PC-9 (cell line): ENCODE data around the gene BAX. TPM values are rescaled to one million over a fixed set of nuclear protein-coding genes. Genes with fewer than 3 reads are reported as not detected.

Experiments used
- BruUV-seq: library from RNA; stranded (reverse); fragments of 400-500 nt; replicated peaks from 2 replicates; lab custom pipeline; 2021; lab: Mats Ljungman, UMichigan
- CTCF ChIA-PET: fragments of 300-600 bp; sonication (Branson Sonifier 250); formaldehyde crosslinking; loops from one replicate; lab custom pipeline; 2022; ENCODE audit warnings: antibody characterized with exemption; lab: Charles Lee
- POLR2A ChIA-PET: fragments of 300-600 bp; sonication (Branson Sonifier 250); formaldehyde crosslinking; loops from one replicate; lab custom pipeline; 2022; ENCODE audit warnings: antibody characterized with exemption; ENCODE audit not compliant: unreplicated experiment; lab: Charles Lee
- DNase-seq, 2 experiments: peaks; one replicate each; pipeline versions ENCODE4 v3.0.0 to v3.0.0-alpha.2; 2015 to 2022; ENCODE audit warnings: mixed read lengths in 1 of 2
- H2AFZ ChIP-seq: fragments of 200-600 bp; sonication (generic); 2 replicates; pipeline ENCODE4 v1.8.1; 2017; ENCODE audit warnings: antibody characterized with exemption
- H3F3A ChIP-seq: fragments of 200-600 bp; sonication (generic); 2 replicates; pipeline ENCODE4 v1.8.1; 2017; ENCODE audit warnings: antibody characterized with exemption, mild to moderate bottlenecking, low read depth; ENCODE audit not compliant: insufficient read depth
- H3K27ac ChIP-seq: fragments of 200-600 bp; sonication (generic); 2 replicates; pipeline ENCODE4 v1.6.1; 2016; ENCODE audit warnings: mixed run types
- H3K27me3 ChIP-seq: fragments of 200-600 bp; sonication (generic); 2 replicates; pipeline ENCODE4 v1.6.1; 2016; ENCODE audit warnings: low read depth, mixed run types; ENCODE audit not compliant: insufficient read depth
- H3K36me3 ChIP-seq: fragments of 200-600 bp; sonication (generic); 2 replicates; pipeline ENCODE4 v1.6.1; 2016; ENCODE audit warnings: low read depth, mixed run types
- H3K4me1 ChIP-seq: fragments of 200-600 bp; sonication (generic); replicated peaks from 2 replicates; pipeline ENCODE4 v1.6.1; 2016; ENCODE audit warnings: mixed run types; ENCODE audit not compliant: insufficient read depth
- H3K4me2 ChIP-seq: fragments of 200-600 bp; sonication (generic); 2 replicates; pipeline ENCODE4 v1.6.1; 2017; ENCODE audit warnings: mixed run types
- H3K4me3 ChIP-seq: fragments of 200-600 bp; sonication (generic); 2 replicates; pipeline ENCODE4 v1.6.1; 2016; ENCODE audit warnings: mixed run types
- H3K79me2 ChIP-seq: fragments of 200-600 bp; sonication (generic); 2 replicates; pipeline ENCODE4 v1.6.1; 2017; ENCODE audit warnings: low read depth, mixed run types
- H3K9me2 ChIP-seq: fragments of 200-600 bp; sonication (generic); 2 replicates; pipeline ENCODE4 v1.8.1; 2017; ENCODE audit warnings: mild to moderate bottlenecking; ENCODE audit not compliant: insufficient read depth
- H3K9me3 ChIP-seq: fragments of 200-600 bp; sonication (generic); 2 replicates; pipeline ENCODE4 v1.8.1; 2016; ENCODE audit warnings: low read depth; ENCODE audit not compliant: insufficient read depth
- H4K20me1 ChIP-seq: fragments of 200-600 bp; sonication (generic); 2 replicates; pipeline ENCODE4 v1.8.1; 2017; ENCODE audit not compliant: insufficient read depth
- EZH2 ChIP-seq: fragments of 200-600 bp; sonication (generic); IDR thresholded peaks from 2 replicates; pipeline ENCODE4 v1.8.0; 2017; ENCODE audit warnings: antibody characterized with exemption, low read depth
- intact Hi-C: fragments of 100-400 bp; cut with micrococcal nuclease; formaldehyde crosslinking; loops from one replicate; pipeline ENCODE4 v1.10.0; 2022; ENCODE audit not compliant: unreplicated experiment
- total RNA-seq: library from RNA; stranded (reverse); gene quantifications from 2 replicates; pipeline ENCODE4 v1.2.3, GENCODE V29; 2021
- TF ChIP-seq, protein P1 (sequence below): fragments of 200-600 bp; sonication (generic); conservative IDR thresholded peaks from 2 replicates; pipeline ENCODE4 v1.6.1; 2017; ENCODE audit warnings: mixed run types, antibody characterized with exemption, mild to moderate bottlenecking, moderate library complexity

Gene BAX
- total RNA-seq, 1 experiment from 2014 or later, result 140 TPM

DNA sequence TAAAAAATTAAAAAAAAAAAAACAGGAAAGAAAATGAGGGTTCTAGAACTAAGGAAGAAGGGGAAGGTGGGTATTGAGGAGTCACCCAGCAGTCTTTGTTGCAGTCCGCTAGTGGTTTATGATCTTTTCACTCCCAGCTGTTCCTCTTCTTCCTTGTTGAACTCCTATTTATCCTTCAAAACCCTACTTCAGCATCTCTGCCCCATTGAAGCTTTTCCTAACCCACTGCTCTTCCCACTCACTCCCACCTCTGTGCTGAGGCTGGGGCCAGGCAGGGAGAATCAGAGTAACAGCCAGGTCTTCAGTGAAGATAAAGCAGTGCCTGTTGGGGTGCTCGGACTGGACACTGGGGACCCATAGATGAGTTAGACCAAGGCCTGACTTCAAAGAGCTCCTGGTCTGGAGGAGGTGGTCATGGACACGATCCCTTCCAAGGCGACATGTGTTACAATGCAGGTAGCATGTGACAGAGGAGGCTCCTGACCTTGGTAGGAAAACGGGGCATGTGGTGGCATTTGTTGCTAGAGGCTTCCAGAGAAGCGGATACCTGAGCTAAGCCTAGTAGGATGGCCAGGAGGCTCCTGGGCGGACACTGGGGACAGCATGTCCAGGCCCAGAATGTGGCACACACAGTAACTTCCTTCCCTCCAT lies 50.4 kb downstream of the BAX start:
- CTCF ChIA-PET, result no interaction called here
- no peak overlapping the region for H3K27ac ChIP-seq
- TF ChIP-seq, protein P1, sequence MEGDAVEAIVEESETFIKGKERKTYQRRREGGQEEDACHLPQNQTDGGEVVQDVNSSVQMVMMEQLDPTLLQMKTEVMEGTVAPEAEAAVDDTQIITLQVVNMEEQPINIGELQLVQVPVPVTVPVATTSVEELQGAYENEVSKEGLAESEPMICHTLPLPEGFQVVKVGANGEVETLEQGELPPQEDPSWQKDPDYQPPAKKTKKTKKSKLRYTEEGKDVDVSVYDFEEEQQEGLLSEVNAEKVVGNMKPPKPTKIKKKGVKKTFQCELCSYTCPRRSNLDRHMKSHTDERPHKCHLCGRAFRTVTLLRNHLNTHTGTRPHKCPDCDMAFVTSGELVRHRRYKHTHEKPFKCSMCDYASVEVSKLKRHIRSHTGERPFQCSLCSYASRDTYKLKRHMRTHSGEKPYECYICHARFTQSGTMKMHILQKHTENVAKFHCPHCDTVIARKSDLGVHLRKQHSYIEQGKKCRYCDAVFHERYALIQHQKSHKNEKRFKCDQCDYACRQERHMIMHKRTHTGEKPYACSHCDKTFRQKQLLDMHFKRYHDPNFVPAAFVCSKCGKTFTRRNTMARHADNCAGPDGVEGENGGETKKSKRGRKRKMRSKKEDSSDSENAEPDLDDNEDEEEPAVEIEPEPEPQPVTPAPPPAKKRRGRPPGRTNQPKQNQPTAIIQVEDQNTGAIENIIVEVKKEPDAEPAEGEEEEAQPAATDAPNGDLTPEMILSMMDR, result no peak
- no peak for TF ChIP-seq EZH2
- H4K20me1 ChIP-seq, result peaks cover 20% of the 10 kb centered on the region
- no peak for DNase-seq
- no peak overlapping the region for H3K4me3 ChIP-seq
- intact Hi-C loops, result no loop called here
- no peak overlapping the region for H2AFZ ChIP-seq
- H3K36me3 ChIP-seq, result peaks cover 26% of the 10 kb centered on the region; the same call in 1 of the 2 replicates
- no peaks in the 10 kb centered on the region for H3K9me2 ChIP-seq
- POLR2A ChIA-PET, result interaction anchor here (0.6 kb wide), 1 partner anchor 8 kb away, joined by 5 read pairs; no protein-coding TSS in a partner anchor
- H3K27me3 ChIP-seq, result no peaks in the 10 kb centered on the region
- H3K79me2 ChIP-seq, result no peaks in the 10 kb centered on the region
- peaks cover 12% of the 10 kb centered on the region for H3F3A ChIP-seq
- H3K4me2 ChIP-seq, result no peak overlapping the region
- no peaks in the 10 kb centered on the region for H3K4me1 ChIP-seq
- H3K9me3 ChIP-seq, result no peaks in the 10 kb centered on the region
- no TSS peak for BruUV-seq

DNA sequence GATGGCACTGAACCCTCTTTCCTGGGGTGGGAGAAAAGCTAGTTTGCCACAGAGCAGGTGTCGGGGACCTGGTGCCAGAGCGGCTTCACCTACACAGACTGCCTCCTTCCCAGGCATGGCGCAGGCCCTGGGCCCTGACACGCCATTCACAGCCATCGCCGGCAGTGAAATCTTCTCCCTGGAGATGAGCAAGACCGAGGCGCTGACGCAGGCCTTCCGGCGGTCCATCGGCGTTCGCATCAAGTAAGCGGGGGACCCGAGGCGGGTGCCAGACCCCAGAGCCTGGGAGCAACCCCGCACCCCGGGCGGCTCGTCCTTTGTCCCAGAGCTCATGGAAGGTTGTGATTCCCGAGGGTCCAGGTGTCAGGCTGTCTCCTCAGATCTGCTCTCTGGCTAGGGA lies 52.2 kb downstream of the BAX start:
- no TSS peak for BruUV-seq
- TF ChIP-seq EZH2, result no peak
- TF ChIP-seq, protein P1, result no peak
- Histone ChIP-seq H3K36me3 (peaks cover 22% of the 10 kb centered on the region; the same call in 1 of the 2 replicates), H3K27ac (no peak overlapping the region), H3K4me1 (no peaks in the 10 kb centered on the region), H3K9me2 (no peaks in the 10 kb centered on the region), H3F3A (peaks cover 9% of the 10 kb centered on the region), H3K27me3 (no peaks in the 10 kb centered on the region), H4K20me1 (peaks cover 18% of the 10 kb centered on the region), H2AFZ (no peak overlapping the region), H3K79me2 (no peaks in the 10 kb centered on the region), H3K4me2 (no peak overlapping the region), H3K4me3 (no peak overlapping the region), H3K9me3 (no peaks in the 10 kb centered on the region)
- intact Hi-C loops, result no loop called here
- CTCF ChIA-PET, result no interaction called here
- POLR2A ChIA-PET, result interaction anchor here (0.7 kb wide), 1 partner anchor 23 kb away, joined by 3 read pairs; no protein-coding TSS in a partner anchor
- DNase-seq, result no peak

DNA sequence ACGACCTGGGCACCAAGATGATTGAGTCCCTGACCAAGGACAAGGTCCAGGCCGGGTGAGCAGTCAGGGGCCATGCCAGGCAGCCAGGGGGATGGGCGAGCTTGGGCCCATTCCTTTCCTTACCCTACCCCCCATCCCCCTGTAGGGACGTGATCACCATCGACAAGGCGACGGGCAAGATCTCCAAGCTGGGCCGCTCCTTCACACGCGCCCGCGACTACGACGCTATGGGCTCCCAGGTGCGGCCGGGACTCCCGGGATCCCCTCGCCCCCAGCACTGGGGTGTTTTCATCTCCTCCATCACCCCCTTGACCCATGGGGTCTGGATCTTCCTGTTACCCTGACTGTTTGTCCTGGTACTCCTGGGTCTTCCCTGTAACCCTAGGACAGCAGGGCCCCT lies 55.2 kb downstream of the BAX start:
- POLR2A ChIA-PET, result interaction anchor here (0.6 kb wide), 1 partner anchor 618 kb away, joined by 18 read pairs; no protein-coding TSS in a partner anchor
- H3K9me2 ChIP-seq, result no peaks in the 10 kb centered on the region
- intact Hi-C loops, result no loop called here
- peaks cover 8% of the 10 kb centered on the region; the same call in 1 of the 2 replicates for H4K20me1 ChIP-seq
- H3K4me1 ChIP-seq, result no peaks in the 10 kb centered on the region
- BruUV-seq, result no TSS peak
- H3K9me3 ChIP-seq, result no peaks in the 10 kb centered on the region
- peaks cover 19% of the 10 kb centered on the region for H3F3A ChIP-seq
- TF ChIP-seq EZH2, result no peak
- TF ChIP-seq, protein P1, result no peak
- H3K79me2 ChIP-seq, result no peaks in the 10 kb centered on the region
- peaks cover 21% of the 10 kb centered on the region; the same call in 1 of the 2 replicates for H3K36me3 ChIP-seq
- no peak for DNase-seq
- H3K27ac ChIP-seq, result no peak overlapping the region
- no peak overlapping the region for H3K4me2 ChIP-seq
- CTCF ChIA-PET, result no interaction called here
- no peak overlapping the region for H2AFZ ChIP-seq
- no peak overlapping the region for H3K4me3 ChIP-seq
- H3K27me3 ChIP-seq, result no peaks in the 10 kb centered on the region
